GM23338 (cell line): Measurements from ENCODE around the gene TPH1. TPM values are rescaled to one million over a fixed set of nuclear protein-coding genes. Genes with fewer than 3 reads are reported as not detected.

Source experiments
- ATAC-seq: fragments of 200-7000 bp; cut with Tn5 transposase; 3 replicates; pipeline ENCODE4 v1.9.1; 2020
- DNase-seq: peaks from one replicate; pipeline ENCODE4 v3.0.0-alpha.2; 2015; ENCODE audit warnings: low spot score
- H2AFZ ChIP-seq: fragments of 200-600 bp; sonication (generic); 2 replicates; pipeline ENCODE4 v1.8.0; 2016; ENCODE audit warnings: antibody characterized with exemption, mild to moderate bottlenecking, moderate library complexity
- H3F3A ChIP-seq: fragments of 200-600 bp; sonication (generic); replicated peaks from 2 replicates; pipeline ENCODE4 v1.8.0; 2017; ENCODE audit warnings: antibody characterized with exemption, mixed run types, low read depth
- H3K27ac ChIP-seq: fragments of 200-600 bp; sonication (generic); 2 replicates; pipeline ENCODE4 v1.6.1; 2016; ENCODE audit warnings: low read depth
- H3K27me3 ChIP-seq: fragments of 200-600 bp; sonication (generic); 2 replicates; pipeline ENCODE4 v1.8.0; 2016; ENCODE audit warnings: mild to moderate bottlenecking, mixed run types, moderate library complexity; ENCODE audit not compliant: insufficient read depth
- H3K36me3 ChIP-seq: fragments of 200-600 bp; sonication (generic); 2 replicates; pipeline ENCODE4 v1.8.0; 2016; ENCODE audit warnings: mild to moderate bottlenecking; ENCODE audit not compliant: insufficient read depth
- H3K4me1 ChIP-seq: fragments of 200-600 bp; sonication (generic); 2 replicates; pipeline ENCODE4 v1.8.0; 2016; ENCODE audit warnings: mild to moderate bottlenecking, moderate library complexity; ENCODE audit not compliant: insufficient read depth
- H3K4me2 ChIP-seq: fragments of 200-600 bp; sonication (generic); 2 replicates; pipeline ENCODE4 v1.7.1; 2017; ENCODE audit warnings: mixed run types
- H3K4me3 ChIP-seq: fragments of 200-600 bp; sonication (generic); 2 replicates; pipeline ENCODE4 v1.6.1; 2016; ENCODE audit warnings: mixed run types
- H3K79me2 ChIP-seq: fragments of 200-600 bp; sonication (generic); replicated peaks from 2 replicates; pipeline ENCODE4 v1.8.0; 2017; ENCODE audit warnings: mild to moderate bottlenecking; ENCODE audit not compliant: insufficient read depth
- H3K9me2 ChIP-seq: fragments of 200-600 bp; sonication (generic); 2 replicates; pipeline ENCODE4 v1.8.0; 2017; ENCODE audit not compliant: insufficient read depth
- H4K20me1 ChIP-seq: fragments of 200-600 bp; sonication (generic); replicated peaks from 2 replicates; pipeline ENCODE4 v1.8.0; 2017; ENCODE audit warnings: mild to moderate bottlenecking; ENCODE audit not compliant: insufficient read depth
- H3K27ac Mint-ChIP-seq: 2 replicates; pipeline ENCODE4 v1.8.0; 2020; ENCODE audit warnings: inconsistent platforms, mild to moderate bottlenecking, moderate library complexity, mixed read lengths
- H3K27me3 Mint-ChIP-seq: 3 replicates; pipeline ENCODE4 v1.8.0; 2022; ENCODE audit warnings: low read depth, mild to moderate bottlenecking, moderate library complexity, mixed read lengths, inconsistent platforms; ENCODE audit not compliant: insufficient read depth, poor library complexity
- H3K36me3 Mint-ChIP-seq: 3 replicates; pipeline ENCODE4 v1.8.0; 2021; ENCODE audit warnings: low read depth, mild to moderate bottlenecking, inconsistent platforms, moderate library complexity, mixed read lengths
- H3K4me1 Mint-ChIP-seq: 3 replicates; pipeline ENCODE4 v1.8.0; 2020; ENCODE audit warnings: mild to moderate bottlenecking, inconsistent platforms, mixed read lengths
- H3K4me3 Mint-ChIP-seq: 3 replicates; pipeline ENCODE4 v1.8.0; 2021; ENCODE audit warnings: moderate library complexity, mild to moderate bottlenecking, inconsistent platforms, mixed read lengths
- H3K9me3 Mint-ChIP-seq: 3 replicates; pipeline ENCODE4 v1.8.0; 2020; ENCODE audit warnings: moderate library complexity, mild to moderate bottlenecking, inconsistent platforms, mixed read lengths
- CREB1 ChIP-seq: fragments of 250-450 bp; sonication (Bioruptor Pico); IDR thresholded peaks from 2 replicates; pipeline ENCODE4 v1.5.0; 2020; ENCODE audit warnings: low read depth, mild to moderate bottlenecking, moderate library complexity
- EZH2 ChIP-seq: fragments of 200-600 bp; sonication (generic); IDR thresholded peaks from one replicate; pipeline ENCODE4 v1.8.0; 2017; ENCODE audit warnings: antibody characterized with exemption, mild to moderate bottlenecking, low read depth; ENCODE audit not compliant: unreplicated experiment
- EZH2phosphoT487 ChIP-seq: fragments of 200-600 bp; sonication (generic); IDR thresholded peaks from one replicate; pipeline ENCODE4 v1.8.1; 2018; ENCODE audit warnings: antibody characterized with exemption; ENCODE audit not compliant: unreplicated experiment
- JUNB ChIP-seq: IDR thresholded peaks from one replicate; pipeline ENCODE4 v1.6.1; 2016; ENCODE audit warnings: antibody characterized with exemption; ENCODE audit not compliant: unreplicated experiment
- NANOG ChIP-seq: IDR thresholded peaks from 2 replicates; pipeline ENCODE4 v1.6.1; 2016; ENCODE audit warnings: antibody characterized with exemption, borderline replicate concordance
- POLR2AphosphoS5 ChIP-seq: IDR thresholded peaks from 2 replicates; pipeline ENCODE4 v1.6.1; 2016; ENCODE audit warnings: antibody characterized with exemption, low read depth
- STAT1 ChIP-seq: IDR thresholded peaks from one replicate; pipeline ENCODE4 v1.6.1; 2016; ENCODE audit warnings: antibody characterized with exemption; ENCODE audit not compliant: unreplicated experiment
- ZNF114 ChIP-seq: fragments of 250-450 bp; sonication (Bioruptor Pico); IDR thresholded peaks from 2 replicates; pipeline ENCODE4 v1.5.0; 2020; ENCODE audit warnings: mild to moderate bottlenecking, moderate library complexity
- ZNF331 ChIP-seq: fragments of 250-450 bp; sonication (Bioruptor Pico); IDR thresholded peaks from 2 replicates; pipeline ENCODE4 v1.5.0; 2020; ENCODE audit warnings: low read depth, mild to moderate bottlenecking, moderate library complexity
- polyA plus RNA-seq: library from polyadenylated mRNA; unstranded; fragments of >200 nt; fragmentation: Nextera tagmentation; extraction: Ambion mirVana; gene quantifications from 2 replicates; pipeline ENCODE4 v1.2.1, GENCODE V29; 2016
- total RNA-seq: library from RNA; depleted of rRNA; stranded (reverse); fragments of >200 nt; shearing (Covaris generic); gene quantifications from 2 replicates; pipeline ENCODE4 v1.2.3, GENCODE V29; 2014
- TF ChIP-seq, protein P1 (sequence below), 2 experiments: fragments of 200-600 bp in 1 of 2; sonication (generic) in 1 of 2; conservative IDR thresholded peaks; 2 replicates each; pipeline versions ENCODE4 v1.5.1 to v1.6.1; 2016 to 2017; ENCODE audit warnings: antibody characterized with exemption in 2 of 2, low read depth in 2 of 2, mild to moderate bottlenecking in 2 of 2, moderate library complexity in 1 of 2
- TF ChIP-seq, protein P2 (sequence below): IDR thresholded peaks from 2 replicates; pipeline ENCODE4 v1.6.1; 2016; ENCODE audit warnings: antibody characterized with exemption
- TF ChIP-seq, protein P3 (sequence below): IDR thresholded peaks from one replicate; pipeline ENCODE4 v1.6.1; 2018; ENCODE audit warnings: antibody characterized with exemption; ENCODE audit not compliant: unreplicated experiment
- TF ChIP-seq, protein P4 (sequence below): fragments of 250-450 bp; sonication (Bioruptor Pico); IDR thresholded peaks from 2 replicates; pipeline ENCODE4 v1.5.0; 2020; ENCODE audit warnings: mild to moderate bottlenecking, moderate library complexity

The TPH1 gene
- total and polyA plus RNA-seq, 2 experiments from 2014 or later, result 0.07 to 0.13 TPM

DNA sequence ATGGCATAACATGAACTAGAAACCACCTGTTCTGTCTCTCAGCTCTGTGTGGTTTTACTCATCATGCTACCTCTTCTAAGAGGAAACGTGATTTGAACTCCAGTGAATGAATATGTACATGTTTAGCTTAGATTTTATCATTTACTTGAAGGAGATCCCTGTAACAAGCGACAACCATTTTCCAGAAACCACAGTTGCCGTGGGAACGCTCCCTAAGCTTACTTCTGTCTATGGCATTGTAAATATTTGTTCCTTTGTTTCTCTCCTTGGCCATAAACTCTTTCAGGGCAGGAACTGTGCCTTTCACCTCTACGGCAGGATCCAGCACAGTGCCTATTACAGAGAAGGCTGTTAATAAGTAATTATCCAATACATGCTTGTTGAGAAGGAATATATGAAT is 17.1 kb upstream of the TPH1 start:
- Mint-ChIP-seq H3K4me3 (no peak overlapping the region), H3K27ac (no peak overlapping the region), H3K36me3 (no peaks in the 10 kb centered on the region), H3K9me3 (no peaks in the 10 kb centered on the region; the same call in 2 of the 3 replicates), H3K4me1 (no peaks in the 10 kb centered on the region; the same call in 1 of the 3 replicates), H3K27me3 (no peaks in the 10 kb centered on the region)
- Histone ChIP-seq H3K4me2 (no peak overlapping the region), H3K4me3 (no peak overlapping the region), H4K20me1 (no peaks in the 10 kb centered on the region; the same call in 1 of the 2 replicates), H3F3A (no peaks in the 10 kb centered on the region), H3K27me3 (no peaks in the 10 kb centered on the region), H3K79me2 (no peaks in the 10 kb centered on the region), H3K36me3 (no peaks in the 10 kb centered on the region), H3K27ac (no peak overlapping the region), H2AFZ (no peak overlapping the region), H3K9me2 (no peaks in the 10 kb centered on the region), H3K4me1 (no peaks in the 10 kb centered on the region)
- TF ChIP-seq, protein P1, sequence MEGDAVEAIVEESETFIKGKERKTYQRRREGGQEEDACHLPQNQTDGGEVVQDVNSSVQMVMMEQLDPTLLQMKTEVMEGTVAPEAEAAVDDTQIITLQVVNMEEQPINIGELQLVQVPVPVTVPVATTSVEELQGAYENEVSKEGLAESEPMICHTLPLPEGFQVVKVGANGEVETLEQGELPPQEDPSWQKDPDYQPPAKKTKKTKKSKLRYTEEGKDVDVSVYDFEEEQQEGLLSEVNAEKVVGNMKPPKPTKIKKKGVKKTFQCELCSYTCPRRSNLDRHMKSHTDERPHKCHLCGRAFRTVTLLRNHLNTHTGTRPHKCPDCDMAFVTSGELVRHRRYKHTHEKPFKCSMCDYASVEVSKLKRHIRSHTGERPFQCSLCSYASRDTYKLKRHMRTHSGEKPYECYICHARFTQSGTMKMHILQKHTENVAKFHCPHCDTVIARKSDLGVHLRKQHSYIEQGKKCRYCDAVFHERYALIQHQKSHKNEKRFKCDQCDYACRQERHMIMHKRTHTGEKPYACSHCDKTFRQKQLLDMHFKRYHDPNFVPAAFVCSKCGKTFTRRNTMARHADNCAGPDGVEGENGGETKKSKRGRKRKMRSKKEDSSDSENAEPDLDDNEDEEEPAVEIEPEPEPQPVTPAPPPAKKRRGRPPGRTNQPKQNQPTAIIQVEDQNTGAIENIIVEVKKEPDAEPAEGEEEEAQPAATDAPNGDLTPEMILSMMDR (conservative IDR thresholded peaks at IDR 0.05; ENCODE audit: low read depth in 2 of 2), result no peak
- no peak for TF ChIP-seq NANOG
- no peak for TF ChIP-seq POLR2AphosphoS5
- TF ChIP-seq, protein P2, sequence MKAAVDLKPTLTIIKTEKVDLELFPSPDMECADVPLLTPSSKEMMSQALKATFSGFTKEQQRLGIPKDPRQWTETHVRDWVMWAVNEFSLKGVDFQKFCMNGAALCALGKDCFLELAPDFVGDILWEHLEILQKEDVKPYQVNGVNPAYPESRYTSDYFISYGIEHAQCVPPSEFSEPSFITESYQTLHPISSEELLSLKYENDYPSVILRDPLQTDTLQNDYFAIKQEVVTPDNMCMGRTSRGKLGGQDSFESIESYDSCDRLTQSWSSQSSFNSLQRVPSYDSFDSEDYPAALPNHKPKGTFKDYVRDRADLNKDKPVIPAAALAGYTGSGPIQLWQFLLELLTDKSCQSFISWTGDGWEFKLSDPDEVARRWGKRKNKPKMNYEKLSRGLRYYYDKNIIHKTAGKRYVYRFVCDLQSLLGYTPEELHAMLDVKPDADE, result no peak
- no peak for TF ChIP-seq ZNF114
- TF ChIP-seq CREB1 (CRISPR knock-in tag), result no peak
- no peak for TF ChIP-seq STAT1
- no peak for TF ChIP-seq EZH2
- TF ChIP-seq, protein P3, sequence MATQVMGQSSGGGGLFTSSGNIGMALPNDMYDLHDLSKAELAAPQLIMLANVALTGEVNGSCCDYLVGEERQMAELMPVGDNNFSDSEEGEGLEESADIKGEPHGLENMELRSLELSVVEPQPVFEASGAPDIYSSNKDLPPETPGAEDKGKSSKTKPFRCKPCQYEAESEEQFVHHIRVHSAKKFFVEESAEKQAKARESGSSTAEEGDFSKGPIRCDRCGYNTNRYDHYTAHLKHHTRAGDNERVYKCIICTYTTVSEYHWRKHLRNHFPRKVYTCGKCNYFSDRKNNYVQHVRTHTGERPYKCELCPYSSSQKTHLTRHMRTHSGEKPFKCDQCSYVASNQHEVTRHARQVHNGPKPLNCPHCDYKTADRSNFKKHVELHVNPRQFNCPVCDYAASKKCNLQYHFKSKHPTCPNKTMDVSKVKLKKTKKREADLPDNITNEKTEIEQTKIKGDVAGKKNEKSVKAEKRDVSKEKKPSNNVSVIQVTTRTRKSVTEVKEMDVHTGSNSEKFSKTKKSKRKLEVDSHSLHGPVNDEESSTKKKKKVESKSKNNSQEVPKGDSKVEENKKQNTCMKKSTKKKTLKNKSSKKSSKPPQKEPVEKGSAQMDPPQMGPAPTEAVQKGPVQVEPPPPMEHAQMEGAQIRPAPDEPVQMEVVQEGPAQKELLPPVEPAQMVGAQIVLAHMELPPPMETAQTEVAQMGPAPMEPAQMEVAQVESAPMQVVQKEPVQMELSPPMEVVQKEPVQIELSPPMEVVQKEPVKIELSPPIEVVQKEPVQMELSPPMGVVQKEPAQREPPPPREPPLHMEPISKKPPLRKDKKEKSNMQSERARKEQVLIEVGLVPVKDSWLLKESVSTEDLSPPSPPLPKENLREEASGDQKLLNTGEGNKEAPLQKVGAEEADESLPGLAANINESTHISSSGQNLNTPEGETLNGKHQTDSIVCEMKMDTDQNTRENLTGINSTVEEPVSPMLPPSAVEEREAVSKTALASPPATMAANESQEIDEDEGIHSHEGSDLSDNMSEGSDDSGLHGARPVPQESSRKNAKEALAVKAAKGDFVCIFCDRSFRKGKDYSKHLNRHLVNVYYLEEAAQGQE, result no peak
- no peak for TF ChIP-seq EZH2phosphoT487
- TF ChIP-seq JUNB, result no peak
- no peak for TF ChIP-seq ZNF331 (CRISPR knock-in tag)
- TF ChIP-seq, protein P4, sequence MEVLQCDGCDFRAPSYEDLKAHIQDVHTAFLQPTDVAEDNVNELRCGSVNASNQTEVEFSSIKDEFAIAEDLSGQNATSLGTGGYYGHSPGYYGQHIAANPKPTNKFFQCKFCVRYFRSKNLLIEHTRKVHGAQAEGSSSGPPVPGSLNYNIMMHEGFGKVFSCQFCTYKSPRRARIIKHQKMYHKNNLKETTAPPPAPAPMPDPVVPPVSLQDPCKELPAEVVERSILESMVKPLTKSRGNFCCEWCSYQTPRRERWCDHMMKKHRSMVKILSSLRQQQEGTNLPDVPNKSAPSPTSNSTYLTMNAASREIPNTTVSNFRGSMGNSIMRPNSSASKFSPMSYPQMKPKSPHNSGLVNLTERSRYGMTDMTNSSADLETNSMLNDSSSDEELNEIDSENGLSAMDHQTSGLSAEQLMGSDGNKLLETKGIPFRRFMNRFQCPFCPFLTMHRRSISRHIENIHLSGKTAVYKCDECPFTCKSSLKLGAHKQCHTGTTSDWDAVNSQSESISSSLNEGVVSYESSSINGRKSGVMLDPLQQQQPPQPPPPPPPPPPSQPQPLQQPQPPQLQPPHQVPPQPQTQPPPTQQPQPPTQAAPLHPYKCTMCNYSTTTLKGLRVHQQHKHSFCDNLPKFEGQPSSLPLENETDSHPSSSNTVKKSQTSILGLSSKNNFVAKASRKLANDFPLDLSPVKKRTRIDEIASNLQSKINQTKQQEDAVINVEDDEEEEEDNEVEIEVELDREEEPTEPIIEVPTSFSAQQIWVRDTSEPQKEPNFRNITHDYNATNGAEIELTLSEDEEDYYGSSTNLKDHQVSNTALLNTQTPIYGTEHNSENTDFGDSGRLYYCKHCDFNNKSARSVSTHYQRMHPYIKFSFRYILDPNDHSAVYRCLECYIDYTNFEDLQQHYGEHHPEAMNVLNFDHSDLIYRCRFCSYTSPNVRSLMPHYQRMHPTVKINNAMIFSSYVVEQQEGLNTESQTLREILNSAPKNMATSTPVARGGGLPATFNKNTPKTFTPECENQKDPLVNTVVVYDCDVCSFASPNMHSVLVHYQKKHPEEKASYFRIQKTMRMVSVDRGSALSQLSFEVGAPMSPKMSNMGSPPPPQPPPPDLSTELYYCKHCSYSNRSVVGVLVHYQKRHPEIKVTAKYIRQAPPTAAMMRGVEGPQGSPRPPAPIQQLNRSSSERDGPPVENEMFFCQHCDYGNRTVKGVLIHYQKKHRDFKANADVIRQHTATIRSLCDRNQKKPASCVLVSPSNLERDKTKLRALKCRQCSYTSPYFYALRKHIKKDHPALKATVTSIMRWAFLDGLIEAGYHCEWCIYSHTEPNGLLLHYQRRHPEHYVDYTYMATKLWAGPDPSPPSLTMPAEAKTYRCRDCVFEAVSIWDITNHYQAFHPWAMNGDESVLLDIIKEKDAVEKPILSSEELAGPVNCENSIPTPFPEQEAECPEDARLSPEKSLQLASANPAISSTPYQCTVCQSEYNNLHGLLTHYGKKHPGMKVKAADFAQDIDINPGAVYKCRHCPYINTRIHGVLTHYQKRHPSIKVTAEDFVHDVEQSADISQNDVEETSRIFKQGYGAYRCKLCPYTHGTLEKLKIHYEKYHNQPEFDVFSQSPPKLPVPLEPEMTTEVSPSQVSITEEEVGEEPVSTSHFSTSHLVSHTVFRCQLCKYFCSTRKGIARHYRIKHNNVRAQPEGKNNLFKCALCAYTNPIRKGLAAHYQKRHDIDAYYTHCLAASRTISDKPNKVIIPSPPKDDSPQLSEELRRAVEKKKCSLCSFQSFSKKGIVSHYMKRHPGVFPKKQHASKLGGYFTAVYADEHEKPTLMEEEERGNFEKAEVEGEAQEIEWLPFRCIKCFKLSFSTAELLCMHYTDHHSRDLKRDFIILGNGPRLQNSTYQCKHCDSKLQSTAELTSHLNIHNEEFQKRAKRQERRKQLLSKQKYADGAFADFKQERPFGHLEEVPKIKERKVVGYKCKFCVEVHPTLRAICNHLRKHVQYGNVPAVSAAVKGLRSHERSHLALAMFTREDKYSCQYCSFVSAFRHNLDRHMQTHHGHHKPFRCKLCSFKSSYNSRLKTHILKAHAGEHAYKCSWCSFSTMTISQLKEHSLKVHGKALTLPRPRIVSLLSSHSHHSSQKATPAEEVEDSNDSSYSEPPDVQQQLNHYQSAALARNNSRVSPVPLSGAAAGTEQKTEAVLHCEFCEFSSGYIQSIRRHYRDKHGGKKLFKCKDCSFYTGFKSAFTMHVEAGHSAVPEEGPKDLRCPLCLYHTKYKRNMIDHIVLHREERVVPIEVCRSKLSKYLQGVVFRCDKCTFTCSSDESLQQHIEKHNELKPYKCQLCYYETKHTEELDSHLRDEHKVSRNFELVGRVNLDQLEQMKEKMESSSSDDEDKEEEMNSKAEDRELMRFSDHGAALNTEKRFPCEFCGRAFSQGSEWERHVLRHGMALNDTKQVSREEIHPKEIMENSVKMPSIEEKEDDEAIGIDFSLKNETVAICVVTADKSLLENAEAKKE (CRISPR knock-in tag), result no peak
- no peak for DNase-seq
- no peak for ATAC-seq
